RPMI8226 (cell line): ENCODE results near the gene NLRP13.

Experiments used
- DNase-seq: peaks from one replicate; pipeline ENCODE4 v3.0.0-alpha.2; 2015

The NLRP13 gene

DNA sequence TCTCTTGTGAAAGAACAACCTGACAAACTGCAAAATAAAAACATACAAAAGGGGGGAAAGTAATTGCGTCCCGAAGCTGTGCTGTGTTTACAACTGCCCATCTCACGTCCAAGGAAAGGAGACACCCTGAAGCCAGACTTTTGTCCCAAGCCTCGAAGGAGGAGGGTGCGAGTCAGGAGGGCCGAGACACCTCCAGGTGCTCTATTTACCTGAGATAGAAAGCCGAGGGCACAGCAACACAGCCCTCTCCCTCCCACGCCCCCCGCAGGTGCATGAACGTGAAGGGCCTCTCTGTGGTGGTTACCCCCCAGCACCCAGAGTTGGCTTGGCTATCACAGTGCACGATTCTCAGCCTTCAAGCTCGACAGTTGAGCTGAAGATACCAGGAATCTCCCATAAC is 33.2 kb downstream of the NLRP13 start:
- DNase-seq, result no peak

DNA sequence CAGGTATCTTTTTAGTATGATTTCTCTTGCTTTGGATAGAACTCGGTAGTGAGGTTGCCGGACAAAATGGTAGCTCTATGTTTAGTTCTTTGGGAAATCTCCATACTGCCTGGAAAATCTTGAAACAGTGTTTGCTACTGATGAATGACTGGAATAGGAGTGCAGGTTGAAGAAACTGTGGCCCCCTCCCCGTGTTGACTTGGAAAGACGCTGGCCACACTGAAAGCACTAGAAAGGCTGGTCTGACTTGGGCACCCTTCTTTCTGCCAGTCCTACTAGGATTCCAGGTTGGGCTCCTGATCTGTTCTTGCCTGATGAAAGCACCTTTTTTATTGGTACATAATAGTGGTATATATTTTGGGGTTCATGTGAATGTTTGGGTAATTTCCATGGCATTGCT is 49.5 kb downstream of the NLRP13 start:
- DNase-seq, result no peak

DNA sequence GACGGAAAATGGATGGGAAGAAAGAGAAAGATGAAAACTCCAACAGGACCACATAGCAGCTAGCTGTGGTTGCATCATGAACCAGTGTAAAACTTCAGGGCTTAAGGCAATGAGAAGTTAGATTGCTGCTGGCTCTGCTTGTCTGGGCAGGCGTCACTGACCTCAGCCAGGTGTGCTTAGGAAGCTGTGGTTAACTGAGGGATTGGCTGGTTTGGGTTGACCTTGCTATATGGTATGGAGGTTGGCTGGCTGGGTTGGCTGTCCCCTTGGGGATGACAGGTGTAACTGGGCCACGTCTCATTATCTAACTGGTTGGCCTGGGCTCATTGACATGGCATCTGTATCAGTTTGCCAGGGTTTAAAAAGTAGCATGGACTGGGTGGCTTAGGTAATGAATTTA is 54.9 kb downstream of the NLRP13 start:
- DNase-seq, result peak; percentile 7

DNA sequence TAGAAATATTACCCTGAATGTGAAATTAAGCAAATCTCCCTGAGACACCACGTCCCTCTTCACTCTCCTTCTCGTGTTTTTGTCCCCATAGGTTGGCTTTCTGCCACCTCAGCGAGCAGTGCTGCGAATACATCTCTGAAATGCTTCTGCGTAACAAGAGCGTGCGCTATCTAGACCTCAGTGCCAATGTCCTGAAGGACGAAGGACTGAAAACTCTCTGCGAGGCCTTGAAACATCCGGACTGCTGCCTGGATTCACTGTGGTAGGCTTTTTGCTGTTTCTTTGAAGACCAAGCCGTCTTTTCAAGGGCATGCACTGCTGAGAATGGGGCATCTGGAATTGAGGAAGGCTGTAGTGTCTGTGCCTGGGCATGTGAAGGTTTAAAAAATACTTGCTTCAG is 61.4 kb downstream of the NLRP13 start:
- no peak for DNase-seq

GRCh38 chr19:55867101-55867500 is 65.0 kb downstream of the NLRP13 start:
- no peak for DNase-seq

DNA sequence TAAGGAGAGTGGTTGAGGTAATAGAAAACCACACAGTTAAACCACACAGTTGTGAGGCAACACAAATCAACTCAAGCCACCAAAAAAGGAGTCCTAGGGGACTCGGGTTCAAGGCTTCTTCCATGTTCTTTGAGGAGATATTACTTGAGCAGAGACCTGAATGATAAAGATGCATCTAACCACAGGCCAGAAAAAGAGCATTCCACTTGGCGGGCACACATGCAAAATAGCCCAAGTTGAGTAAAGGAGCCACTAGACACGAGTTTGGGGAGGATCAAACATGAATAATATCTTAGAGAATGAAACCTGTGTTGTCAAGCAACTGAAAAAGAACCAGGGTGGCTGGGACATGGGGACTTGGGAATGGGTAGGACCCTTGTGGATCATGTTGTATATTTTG is 65.6 kb downstream of the NLRP13 start:
- DNase-seq, result no peak

DNA sequence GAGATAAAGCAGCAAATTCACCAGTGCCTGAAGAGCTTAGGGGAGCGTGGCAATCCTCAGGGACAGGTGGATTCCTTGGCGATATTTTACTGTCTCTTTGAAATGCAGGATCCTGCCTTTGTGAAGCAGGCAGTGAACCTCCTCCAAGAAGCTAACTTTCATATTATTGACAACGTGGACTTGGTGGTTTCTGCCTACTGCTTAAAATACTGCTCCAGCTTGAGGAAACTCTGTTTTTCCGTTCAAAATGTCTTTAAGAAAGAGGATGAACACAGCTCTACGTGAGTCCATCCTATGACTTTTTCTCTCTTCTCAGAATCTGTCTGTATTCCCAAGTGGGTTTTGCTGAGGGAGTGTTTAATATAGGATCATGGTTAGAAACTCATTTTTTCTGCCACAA is 73.2 kb downstream of the NLRP13 start:
- DNase-seq, result no peak

GRCh38 chr19:55858401-55858800 is 73.7 kb downstream of the NLRP13 start:
- no peak for DNase-seq

DNA sequence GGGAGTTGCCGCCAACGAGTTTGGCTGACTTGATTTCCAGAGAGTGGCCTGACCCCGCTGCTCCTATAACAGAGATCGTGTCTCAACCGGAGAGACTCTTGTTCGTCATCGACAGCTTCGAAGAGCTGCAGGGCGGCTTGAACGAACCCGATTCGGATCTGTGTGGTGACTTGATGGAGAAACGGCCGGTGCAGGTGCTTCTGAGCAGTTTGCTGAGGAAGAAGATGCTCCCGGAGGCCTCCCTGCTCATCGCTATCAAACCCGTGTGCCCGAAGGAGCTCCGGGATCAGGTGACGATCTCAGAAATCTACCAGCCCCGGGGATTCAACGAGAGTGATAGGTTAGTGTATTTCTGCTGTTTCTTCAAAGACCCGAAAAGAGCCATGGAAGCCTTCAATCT is 74.2 kb downstream of the NLRP13 start:
- no peak for DNase-seq

DNA sequence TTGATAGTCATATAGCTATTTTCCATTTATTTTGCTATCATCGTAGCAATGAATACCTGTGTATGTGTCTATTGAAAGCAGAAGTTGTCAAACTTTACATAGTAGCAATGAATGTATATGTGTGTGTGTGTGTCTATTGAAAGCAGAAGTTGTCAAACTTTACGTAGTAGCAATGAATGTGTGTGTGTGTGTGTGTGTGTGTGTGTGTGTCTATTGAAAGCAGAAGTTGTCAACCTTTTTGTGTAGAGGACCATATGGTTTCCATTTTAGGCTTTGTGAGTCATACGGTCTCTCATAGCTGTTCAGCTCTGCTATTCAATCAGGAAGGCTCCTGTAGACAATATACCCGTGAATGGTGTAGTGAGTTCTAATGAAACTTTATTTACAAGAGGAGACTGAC is 75.0 kb downstream of the NLRP13 start:
- DNase-seq, result no peak

- DNase-seq, result no peak
Measured at GRCh38 chr19:55855160-55855559, 77.0 kb downstream of the NLRP13 start.
